HS-5 (cell line): ENCODE measurements around the gene RGS12.

Source experiments
- DNase-seq: peaks from one replicate; pipeline ENCODE4 v3.0.0-alpha.2; 2012; ENCODE audit warnings: low read depth

Gene RGS12, protein sequence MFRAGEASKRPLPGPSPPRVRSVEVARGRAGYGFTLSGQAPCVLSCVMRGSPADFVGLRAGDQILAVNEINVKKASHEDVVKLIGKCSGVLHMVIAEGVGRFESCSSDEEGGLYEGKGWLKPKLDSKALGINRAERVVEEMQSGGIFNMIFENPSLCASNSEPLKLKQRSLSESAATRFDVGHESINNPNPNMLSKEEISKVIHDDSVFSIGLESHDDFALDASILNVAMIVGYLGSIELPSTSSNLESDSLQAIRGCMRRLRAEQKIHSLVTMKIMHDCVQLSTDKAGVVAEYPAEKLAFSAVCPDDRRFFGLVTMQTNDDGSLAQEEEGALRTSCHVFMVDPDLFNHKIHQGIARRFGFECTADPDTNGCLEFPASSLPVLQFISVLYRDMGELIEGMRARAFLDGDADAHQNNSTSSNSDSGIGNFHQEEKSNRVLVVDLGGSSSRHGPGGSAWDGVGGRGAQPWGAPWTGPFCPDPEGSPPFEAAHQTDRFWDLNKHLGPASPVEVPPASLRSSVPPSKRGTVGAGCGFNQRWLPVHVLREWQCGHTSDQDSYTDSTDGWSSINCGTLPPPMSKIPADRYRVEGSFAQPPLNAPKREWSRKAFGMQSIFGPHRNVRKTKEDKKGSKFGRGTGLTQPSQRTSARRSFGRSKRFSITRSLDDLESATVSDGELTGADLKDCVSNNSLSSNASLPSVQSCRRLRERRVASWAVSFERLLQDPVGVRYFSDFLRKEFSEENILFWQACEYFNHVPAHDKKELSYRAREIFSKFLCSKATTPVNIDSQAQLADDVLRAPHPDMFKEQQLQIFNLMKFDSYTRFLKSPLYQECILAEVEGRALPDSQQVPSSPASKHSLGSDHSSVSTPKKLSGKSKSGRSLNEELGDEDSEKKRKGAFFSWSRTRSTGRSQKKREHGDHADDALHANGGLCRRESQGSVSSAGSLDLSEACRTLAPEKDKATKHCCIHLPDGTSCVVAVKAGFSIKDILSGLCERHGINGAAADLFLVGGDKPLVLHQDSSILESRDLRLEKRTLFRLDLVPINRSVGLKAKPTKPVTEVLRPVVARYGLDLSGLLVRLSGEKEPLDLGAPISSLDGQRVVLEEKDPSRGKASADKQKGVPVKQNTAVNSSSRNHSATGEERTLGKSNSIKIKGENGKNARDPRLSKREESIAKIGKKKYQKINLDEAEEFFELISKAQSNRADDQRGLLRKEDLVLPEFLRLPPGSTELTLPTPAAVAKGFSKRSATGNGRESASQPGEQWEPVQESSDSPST (N-terminal part only)

DNA sequence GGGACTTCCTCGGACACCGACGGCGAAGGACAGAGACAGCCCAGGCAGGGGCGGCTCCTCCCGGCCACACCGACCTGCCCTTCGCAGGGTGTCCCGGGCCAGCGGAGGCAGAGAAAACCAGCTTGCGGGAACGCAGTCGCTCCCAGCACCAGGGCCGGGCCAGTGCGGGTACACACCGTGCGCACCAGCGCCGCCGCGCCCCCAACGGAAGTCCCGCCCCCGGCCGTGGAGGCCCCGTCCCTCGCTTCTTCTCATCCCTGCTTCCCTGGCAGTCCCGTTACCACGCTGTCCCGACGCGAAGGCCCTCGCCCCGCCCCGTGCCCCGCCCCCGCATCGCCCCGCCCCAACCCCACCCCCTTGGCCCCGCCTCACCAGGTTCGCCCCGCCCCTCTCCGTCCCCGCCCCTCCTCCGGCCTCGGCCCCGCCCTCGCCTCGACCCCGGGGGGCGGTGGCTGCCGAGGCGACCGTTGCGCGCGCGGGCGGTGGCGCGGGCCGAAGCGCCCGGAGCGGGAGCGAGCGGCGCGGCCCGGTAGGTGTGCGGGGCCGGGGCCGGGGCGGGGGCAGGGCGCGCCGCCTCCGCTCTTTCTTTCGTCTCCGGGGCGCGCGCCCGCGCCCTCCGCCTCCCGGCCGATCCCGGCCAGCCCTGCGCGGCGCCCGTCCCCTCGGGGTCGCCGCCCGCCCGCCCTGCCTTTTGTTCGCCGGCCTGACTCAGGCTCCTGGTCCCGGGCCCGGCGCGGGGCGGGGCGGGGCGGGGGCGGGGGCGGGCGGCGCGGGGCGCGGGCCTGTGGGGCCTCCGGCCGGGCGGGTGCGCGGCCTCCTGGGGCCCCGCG is at the start of gene RGS12:
RGS12 (plus strand) TSS at position 451 of the 830 bp plus-strand sequence. CDS start 23,150 bp downstream, outside the sequence.
- DNase-seq, result peak; percentile 62

DNA sequence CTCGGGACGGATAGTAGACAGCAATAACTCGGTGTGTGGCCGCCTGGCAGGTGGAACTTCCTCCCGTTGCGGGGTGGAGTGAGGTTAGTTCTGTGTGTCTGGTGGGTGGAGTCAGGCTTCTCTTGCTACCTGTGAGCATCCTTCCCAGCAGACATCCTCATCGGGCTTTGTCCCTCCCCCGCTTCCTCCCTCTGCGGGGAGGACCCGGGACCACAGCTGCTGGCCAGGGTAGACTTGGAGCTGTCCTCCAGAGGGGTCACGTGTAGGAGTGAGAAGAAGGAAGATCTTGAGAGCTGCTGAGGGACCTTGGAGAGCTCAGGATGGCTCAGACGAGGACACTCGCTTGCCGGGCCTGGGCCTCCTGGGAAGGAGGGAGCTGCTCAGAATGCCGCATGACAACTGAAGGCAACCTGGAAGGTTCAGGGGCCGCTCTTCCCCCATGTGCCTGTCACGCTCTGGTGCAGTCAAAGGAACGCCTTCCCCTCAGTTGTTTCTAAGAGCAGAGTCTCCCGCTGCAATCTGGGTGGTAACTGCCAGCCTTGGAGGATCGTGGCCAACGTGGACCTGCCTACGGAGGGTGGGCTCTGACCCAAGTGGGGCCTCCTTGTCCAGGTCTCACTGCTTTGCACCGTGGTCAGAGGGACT is 49.6 kb upstream of the RGS12 start:
- no peak for DNase-seq

DNA sequence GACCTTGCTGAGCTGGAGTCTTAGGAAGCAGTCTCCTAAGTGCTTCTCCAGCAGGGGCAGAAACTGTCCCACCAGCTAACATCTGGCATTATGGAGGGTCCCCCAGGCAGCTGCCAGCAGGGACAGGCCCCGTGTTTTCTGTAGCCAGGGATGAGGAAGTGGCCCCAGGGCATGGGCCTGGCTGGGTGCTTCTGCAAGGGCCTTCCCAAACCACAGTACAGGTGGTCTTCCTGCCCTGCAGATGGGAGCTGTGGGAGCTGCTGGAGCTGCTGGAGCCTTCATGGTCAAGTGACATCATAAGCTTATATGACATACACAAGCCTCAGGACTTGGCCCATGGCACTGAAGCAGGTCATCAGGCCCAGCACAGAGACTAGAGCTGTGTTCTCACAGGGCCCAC is 48.8 kb upstream of the RGS12 start:
- DNase-seq, result no peak

DNA sequence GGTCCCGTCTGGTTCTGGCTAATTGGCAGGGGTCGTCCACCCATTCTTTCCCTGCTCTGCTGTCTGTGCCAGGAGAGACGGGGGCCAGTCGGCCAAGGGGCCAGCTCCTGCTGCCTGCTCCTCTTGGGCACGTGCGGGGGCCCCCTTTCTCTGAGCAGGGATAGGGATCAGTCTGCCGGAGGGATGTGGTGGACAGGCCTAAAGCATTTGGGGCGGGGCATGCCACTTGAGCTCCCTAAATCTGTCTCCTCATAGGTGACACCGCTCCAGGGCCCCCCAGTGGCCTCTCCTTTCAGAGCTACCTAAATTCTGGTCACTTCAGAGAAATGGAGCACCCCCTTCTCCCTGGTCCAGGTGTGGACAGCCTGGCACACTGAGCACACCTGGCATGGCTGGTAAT is 48.1 kb upstream of the RGS12 start:
- no peak for DNase-seq

DNA sequence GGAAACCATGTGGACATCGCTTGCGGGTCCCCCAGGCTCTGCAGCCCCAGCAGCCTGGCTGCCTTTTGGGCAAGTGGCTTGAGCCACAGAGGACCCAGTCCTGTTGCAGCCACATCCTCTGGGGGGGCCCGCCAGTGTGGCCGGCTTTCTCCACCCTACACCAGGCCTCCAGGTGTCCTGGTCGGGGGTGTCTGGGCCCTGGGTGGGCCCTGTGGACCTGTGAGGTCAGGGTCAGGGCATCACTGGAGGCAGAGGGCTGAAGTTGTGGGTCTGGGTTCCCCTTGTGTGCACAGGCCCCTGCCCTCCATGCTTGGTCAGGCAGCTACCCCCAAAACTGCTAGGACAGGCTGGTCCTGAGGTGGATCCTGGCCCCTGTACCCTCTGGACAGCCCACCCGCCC is 47.1 kb upstream of the RGS12 start:
- no peak for DNase-seq

DNA sequence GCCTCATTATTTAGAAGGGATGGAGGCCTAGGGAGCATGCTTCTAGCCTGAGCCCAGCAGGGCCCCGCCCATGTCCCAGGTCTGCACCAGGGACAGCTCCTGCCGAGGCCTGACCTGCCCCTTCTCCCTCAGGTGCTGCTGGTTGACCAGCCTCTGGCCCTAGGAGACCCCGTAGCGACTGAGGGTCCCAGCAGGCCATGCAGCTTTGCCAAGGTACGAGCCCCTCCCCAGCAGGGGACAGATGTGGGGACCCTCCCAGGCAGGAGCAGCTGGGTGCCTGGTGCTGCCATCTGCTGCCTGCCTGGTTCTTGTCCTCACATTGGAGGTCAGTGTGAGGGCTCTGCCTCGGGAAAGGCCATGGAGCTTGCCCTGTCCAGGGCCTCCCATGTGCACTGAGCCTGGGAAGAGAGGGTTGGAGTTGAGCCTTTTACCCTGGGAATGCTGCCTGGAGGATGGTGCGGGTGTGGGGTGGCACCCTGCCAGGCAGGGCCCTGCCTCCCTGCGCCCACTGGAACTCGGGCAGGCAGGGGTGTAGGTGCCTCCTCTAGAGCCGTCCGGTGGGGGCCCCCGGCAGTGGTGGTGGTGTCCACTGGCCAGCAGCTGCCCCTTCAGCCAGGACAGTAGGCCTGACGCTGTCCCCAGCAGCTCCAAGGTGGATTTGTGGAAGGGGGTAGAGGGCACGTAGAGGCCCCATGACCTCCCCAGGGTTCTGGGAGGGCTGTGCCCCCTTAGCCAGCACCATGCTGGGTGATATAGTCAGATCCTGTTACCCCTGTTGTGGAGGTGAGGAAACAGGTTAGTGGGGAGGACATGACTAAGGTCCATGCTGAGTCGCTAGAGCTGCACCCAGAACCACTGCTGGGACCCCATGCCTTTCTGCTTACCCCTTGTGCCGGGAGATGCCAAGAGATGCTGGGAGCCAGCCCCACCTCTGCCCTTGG is 46.1 kb upstream of the RGS12 start:
- no peak for DNase-seq

DNA sequence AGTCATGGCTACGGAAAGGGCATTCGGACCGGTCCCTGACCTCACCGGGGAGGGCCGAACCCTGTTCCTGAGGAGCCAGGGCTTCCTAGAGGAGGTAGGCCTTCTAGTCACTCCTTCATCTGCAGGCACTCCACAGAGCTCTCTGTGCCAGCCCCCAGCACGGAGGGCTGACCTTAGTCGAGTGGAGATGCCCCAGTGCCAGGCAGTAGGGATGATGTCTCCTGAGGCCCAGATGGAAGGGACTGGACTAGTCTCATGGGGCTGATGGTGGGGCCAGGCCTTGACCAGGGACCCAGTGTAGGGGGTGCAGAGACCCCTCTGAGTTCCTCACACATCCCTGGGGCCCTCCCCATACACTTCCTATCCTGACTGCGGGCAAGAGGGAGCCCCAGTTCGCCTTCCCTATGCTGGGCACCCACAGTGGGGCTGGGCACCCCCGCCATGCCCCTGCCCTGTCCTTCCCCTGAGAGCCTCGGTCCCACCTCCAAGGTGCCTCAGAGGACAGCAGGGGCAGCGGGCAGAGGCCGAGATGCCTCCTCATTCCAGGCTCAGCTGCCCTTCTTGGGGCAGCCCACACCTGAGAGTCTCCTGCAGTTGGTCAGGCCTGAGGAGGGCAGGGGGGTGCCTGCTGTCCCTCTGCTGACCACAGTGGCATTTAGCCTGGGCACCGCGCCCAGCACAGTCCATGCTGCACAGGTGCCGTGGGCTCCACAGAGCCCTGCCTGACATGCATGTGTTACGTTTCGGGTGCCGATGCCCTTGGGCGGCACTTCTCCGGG is 45.2 kb upstream of the RGS12 start:
- DNase-seq, result no peak

DNA sequence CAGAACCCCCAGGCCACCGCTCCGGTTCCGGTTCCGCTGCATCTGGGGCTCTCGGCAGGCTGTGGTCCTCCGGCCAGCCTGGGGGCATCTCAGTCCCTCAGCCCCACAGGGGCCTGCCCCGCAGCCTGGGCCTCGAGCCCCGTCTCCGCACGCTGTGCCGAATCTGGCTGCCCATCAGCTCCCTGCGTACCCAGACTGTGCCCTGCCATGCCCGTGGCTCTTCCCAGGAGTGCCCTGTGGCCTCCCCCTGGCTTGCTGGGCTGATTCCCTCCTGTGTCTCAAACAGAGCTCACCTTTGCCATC is 44.7 kb upstream of the RGS12 start:
- DNase-seq, result no peak

DNA sequence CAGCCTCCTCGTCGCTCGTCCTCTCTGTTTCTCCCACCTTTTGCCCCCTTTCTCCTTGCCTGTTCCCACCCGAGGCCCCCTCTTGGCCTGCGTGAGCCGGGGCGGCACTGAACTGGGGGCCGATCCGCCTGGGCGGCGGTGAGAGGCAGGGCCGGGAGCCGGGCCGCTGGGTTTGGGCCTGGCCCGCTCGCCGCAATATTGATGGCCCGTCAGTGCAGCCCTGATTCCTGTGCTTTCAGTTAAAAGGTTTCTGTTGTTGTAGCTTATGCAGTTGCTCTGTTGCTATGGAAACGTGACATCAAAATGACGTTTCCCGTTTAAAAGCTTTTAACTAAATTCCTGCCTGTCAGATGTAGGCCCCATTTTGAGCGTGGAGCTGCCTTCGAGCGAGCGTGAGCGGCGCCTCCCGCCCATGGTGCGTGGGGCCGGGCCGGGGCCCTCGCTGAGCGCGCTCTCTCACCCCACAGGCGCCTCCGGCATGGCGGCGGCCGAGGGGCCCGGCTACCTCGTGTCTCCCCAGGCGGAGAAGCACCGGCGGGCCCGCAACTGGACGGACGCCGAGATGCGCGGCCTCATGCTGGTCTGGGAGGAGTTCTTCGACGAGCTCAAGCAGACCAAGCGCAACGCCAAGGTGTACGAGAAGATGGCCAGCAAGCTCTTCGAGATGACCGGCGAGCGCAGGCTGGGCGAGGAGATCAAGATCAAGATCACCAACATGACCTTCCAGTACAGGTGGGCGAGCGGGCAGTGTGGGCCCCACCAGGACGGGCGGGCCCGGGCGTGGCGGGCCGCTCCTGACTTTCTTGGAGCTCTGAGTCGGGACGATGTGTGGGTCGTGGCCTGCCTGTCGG is 43.8 kb upstream of the RGS12 start, which contains the start of gene MSANTD1:
MSANTD1 (plus strand) TSS at position 349 of the 851 bp plus-strand sequence; CDS start at position 413, 64 bp downstream.
- DNase-seq, result no peak

DNA sequence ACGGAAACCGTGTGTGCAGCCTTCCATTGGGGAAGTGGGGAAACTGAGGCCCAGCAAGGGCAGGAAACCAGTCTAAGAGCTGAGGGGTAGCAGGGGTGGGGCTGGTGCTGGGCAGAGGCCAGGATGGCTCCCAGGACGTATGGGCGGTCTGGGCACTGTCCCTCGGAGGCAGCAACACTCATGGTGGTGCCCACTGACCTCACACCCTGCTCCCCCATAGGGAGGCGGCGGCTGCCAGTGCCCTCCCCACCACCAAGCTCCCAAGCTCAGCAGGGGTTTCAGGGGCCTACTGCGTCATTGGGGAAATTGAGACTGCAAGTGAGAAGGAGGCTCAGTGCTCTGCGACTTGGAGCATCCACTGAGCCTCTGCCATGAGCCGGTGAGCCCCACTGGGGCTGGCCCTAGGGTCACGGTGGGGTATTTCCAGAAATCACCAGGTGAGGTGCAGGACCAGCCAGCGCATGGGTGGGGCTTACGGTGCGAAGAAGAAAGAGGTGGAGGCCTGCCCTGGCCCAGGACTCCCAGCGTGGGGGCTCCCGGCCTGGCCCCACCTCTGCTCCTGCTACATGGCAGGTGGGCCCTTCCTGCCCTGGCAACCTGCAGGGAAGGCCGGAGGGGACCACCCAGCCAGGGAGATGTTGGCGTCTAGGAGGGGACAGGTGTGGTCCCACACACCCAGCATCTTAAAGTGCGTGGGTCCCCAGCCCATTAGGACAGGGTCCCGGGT is 42.9 kb upstream of the RGS12 start:
- DNase-seq, result no peak

DNA sequence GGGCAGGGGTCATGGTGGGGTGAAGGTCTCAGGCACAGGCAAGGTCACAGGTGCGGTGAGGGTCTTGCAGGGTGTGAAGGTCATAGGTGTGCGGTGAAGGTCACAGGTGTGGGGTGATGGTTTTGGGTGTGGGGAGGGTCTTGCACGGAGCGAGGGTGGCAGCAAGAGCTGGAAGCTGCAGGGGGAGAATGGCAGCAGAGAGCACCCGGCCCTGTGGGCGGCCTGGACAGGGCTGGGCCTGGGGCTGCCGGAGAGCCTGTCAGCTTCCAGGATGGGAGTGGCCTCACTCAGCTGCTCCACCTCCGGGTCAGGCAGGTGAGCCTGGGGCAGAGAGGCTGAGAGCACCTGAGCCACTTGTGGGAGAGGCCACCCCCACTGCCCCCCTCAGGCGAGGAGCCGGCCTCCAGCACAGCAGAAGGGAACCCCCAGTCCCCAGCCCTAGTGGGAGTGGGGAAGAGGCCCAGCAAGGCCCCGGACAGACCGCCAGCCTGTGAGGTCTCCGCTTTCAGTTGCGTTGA is 42.3 kb upstream of the RGS12 start:
- no peak for DNase-seq

DNA sequence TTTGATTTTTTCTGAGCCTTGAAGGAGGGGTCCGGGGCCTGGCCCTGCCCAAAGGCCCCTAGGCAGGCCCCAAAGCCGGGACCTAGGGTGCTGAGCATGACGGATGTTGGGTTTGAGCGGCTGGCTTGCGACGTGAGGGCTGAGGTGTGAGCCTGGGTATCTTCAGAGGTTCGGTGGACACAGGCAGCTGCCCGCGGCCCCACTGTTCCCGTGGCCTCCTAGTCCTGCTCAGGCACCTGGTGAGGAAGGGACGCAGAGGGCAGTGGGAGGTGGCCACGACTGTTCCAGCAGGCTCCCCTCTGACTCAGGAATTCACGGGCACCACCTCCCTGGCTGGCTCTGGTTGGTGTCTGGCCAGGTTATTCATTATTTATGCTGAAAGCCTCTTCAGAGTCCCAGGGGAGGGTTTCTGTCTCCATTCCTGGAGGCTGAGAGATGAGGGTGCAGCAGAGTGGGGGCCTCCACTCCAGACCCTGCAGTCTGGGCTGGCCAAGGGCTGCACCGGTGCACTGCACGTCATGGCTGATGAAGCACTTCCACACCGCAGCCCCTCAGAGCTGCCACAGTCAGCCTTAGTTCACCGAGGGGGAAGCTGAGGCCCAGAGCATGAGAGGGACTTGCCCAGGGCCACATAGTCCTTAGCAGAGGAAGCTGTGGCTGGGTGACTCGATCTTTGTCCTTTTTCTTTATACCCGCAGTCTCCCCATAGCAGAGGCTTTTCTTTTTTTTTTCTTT is 41.7 kb upstream of the RGS12 start:
- no peak for DNase-seq

DNA sequence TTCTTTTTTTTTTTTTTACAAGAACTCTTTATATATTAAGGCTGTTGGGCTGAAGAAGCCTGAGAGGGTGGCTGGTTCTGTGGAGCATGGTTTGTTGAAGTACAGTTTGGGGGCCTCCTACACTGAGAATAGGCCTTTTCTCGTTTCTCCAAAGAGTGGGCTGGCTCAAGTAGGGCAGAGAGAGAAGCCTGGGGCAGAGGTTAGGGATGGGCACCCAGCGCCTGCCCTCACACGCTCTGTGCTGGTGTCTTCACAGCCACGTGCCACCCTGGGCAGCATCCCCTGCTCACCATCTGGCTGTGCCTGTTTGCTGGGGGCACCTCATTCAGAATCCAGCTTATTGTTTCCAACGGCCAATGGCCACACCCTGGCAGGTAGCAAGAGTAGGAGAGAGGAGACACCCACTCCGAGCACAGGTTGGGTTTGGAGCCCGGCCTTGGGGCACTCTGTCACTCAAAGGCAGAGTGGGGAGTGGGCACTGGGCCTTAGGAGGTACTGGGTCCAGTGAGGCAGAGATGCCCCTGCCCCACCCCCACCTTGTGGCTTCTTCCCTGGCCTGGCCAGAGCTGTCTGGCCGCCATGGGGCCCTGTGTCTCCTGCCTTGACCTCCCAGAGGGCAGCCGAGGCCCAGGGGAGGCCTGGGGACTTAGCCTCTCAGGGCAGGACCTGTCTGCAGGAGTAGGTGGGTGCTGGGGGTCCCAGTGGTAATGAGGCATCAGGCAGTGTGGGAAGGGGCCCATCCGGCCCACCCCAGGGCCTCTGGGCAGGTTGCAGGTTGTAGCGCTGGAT is 40.9 kb upstream of the RGS12 start:
- no peak for DNase-seq

DNA sequence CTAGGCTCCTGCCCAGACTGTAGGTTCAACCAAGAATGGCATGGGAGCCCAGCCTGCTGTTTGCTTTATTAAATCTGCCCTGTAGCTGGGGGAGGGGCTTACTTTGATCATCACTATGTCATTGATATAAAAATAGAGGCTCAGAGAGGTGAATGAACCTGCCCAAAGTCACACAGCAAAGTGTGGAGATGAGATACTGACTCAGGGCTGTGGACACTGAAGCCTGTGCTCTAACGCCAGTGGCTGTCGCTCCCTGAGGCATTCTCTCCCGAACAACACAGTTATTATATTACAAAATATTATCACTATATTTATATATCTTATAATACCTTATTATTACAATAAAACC is 40.4 kb upstream of the RGS12 start:
- DNase-seq, result no peak

DNA sequence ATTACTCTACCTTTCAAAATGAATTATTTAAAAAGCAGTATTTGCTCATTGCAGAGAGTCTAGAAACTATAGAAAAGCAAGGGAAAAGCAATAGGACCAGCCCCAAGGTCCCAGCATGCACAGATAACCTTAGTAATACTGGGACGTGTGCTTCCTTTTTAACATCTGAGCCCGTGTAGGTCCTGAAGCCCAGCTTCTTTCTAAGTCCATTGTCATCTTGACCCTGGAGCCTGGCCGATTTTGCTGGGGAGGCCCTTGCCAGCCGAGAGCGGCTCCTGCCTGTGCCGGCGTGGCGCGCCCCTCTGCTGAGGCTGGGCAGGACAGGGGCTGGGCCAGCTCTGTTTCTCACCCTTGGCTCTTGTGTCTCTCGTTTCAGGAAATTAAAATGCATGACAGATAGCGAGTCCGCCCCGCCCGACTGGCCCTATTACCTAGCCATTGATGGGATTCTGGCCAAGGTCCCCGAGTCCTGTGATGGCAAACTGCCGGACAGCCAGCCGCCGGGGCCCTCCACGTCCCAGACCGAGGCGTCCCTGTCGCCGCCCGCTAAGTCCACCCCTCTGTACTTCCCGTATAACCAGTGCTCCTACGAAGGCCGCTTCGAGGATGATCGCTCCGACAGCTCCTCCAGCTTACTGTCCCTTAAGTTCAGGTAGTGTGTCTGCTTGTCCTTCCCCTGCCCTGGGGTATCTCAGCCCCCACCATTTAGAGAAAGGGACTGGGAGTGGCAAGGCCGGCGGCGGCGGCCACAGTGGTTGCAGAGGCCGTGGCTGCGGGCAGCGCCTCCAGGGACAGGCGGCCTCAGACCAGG is 39.8 kb upstream of the RGS12 start:
- DNase-seq, result no peak
